Left lung (tissue), 10 donors: ENCODE data around the gene FOXJ1. TPM values are rescaled to one million over a fixed set of nuclear protein-coding genes. Genes with fewer than 3 reads are reported as not detected.

Source experiments
- ATAC-seq: fragments of 200-7000 bp; cut with Tn5 transposase; one replicate; pipeline ENCODE4 v1.9.1; 2020; ENCODE audit warnings: moderate library complexity
- DNase-seq, 4 donors: peaks; one replicate each; pipeline ENCODE4 v3.0.0-alpha.2; 2013 to 2020
- H3K27ac ChIP-seq, 2 donors: fragments of 200-600 bp; sonication (generic) in 1 of 2; one replicate each; pipeline versions ENCODE4 v1.5.0 to v1.8.0; 2020 to 2021
- H3K27me3 ChIP-seq, 2 donors: fragments of 200-600 bp; sonication (generic) in 1 of 2; one replicate each; pipeline versions ENCODE4 v1.5.0 to v1.8.0; 2020 to 2021
- H3K36me3 ChIP-seq, 2 donors: fragments of 200-600 bp; sonication (generic) in 1 of 2; one replicate each; pipeline versions ENCODE4 v1.5.0 to v1.8.0; 2020 to 2021
- H3K4me1 ChIP-seq, 2 donors: fragments of 200-600 bp; one replicate each; pipeline ENCODE4 v1.8.0; 2021
- H3K4me3 ChIP-seq, 2 donors: fragments of 200-600 bp; sonication (generic) in 1 of 2; one replicate each; pipeline versions ENCODE4 v1.5.0 to v1.8.0; 2020 to 2021; ENCODE audit warnings: mild to moderate bottlenecking in 1 of 2
- H3K9me3 ChIP-seq, 2 donors: fragments of 200-600 bp; sonication (generic) in 1 of 2; one replicate each; pipeline versions ENCODE4 v1.5.0 to v1.8.0; 2020 to 2021
- CTCF ChIP-seq, 2 donors: fragments of 200-600 bp; sonication (generic) in 1 of 2; IDR thresholded peaks; one replicate each; pipeline versions ENCODE4 v1.5.0 to v1.8.0; 2021; ENCODE audit warnings: antibody characterized with exemption in 2 of 2
- intact Hi-C, 2 donors: fragments of 100-400 bp; cut with DNase I; formaldehyde crosslinking; loops; one replicate each; pipeline versions ENCODE4 v1.11.2 to v1.14.2; 2022
- polyA plus RNA-seq, 6 donors: library from polyadenylated mRNA; unstranded; fragments of 120-200 nt; gene quantifications; one replicate each; pipeline ENCODE4 v1.2.1, GENCODE V29; 2013; ENCODE audit not compliant: insufficient read length in 6 of 6
- total RNA-seq, 2 donors: library from RNA; stranded (reverse); fragmentation: NEBNext Ultra II Directional; extraction: Animal tissue kit (Norgen Biotek cat#: 25700); gene quantifications; one replicate each; pipeline ENCODE4 v1.2.1, GENCODE V29; 2021
- donor health status: DM: no; HTN: yes; CAD: no.
- donor health status: DM: no; HTN: no; CAD: no.

FOXJ1 gene
- total and polyA plus RNA-seq, 8 donors = 7.7 to 30.4 (median 19.1) TPM

DNA sequence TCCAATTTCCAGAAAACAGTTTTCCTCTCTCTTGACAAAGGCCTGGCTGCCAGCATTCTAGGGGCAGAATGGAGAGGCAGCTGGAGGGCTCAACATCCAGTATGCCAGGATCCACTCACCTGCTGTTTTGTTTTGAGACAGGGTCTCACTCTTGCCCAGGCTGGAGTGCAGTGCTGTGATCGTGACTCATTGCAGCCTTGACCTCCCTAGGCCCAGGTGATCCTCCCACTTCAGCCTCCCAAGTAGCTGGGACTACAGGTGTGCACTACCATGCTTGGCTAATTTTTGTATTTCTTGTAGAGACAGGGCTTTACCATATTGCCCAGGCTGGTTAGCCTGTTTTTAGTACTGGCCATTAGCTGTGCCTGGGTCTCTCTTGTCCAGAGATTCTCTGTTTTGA, 29.1 kb upstream of the FOXJ1 start:
- TF ChIP-seq CTCF (IDR thresholded peaks at IDR 0.05) = no peak
- Histone ChIP-seq H3K27me3 (no peaks in the 10 kb centered on the region), H3K36me3 (no peaks in the 10 kb centered on the region), H3K9me3 (no peaks in the 10 kb centered on the region), H3K4me3 (no peak overlapping the region), H3K27ac (no peak overlapping the region), H3K4me1 (no peaks in the 10 kb centered on the region)
- intact Hi-C loops = no loop called here
- DNase-seq (no peak), ATAC-seq (no peak)

- no peaks in the 10 kb centered on the region for H3K27me3 ChIP-seq
- H3K27ac ChIP-seq = no peak overlapping the region
- H3K36me3 ChIP-seq = no peaks in the 10 kb centered on the region
- ATAC-seq = no peak
- DNase-seq = no peak
- H3K4me1 ChIP-seq = no peaks in the 10 kb centered on the region
- TF ChIP-seq CTCF (IDR thresholded peaks at IDR 0.05) = no peak
- intact Hi-C loops = no loop called here
- H3K9me3 ChIP-seq = no peaks in the 10 kb centered on the region
- no peak overlapping the region for H3K4me3 ChIP-seq
Measured at GRCh38 chr17:76166906-76167305, 25.9 kb upstream of the FOXJ1 start.

GRCh38 chr17:76166168-76166567, 25.1 kb upstream of the FOXJ1 start:
- Histone ChIP-seq H3K4me3 (no peak overlapping the region), H3K9me3 (no peaks in the 10 kb centered on the region), H3K27me3 (no peaks in the 10 kb centered on the region), H3K27ac (no peak overlapping the region), H3K4me1 (no peaks in the 10 kb centered on the region), H3K36me3 (no peaks in the 10 kb centered on the region)
- intact Hi-C loops = no loop called here
- no peak for ATAC-seq
- TF ChIP-seq CTCF (IDR thresholded peaks at IDR 0.05) = no peak
- DNase-seq = no peak

- ATAC-seq (no peak), DNase-seq (no peak)
- Histone ChIP-seq H3K27ac (no peak overlapping the region), H3K36me3 (no peaks in the 10 kb centered on the region), H3K9me3 (no peaks in the 10 kb centered on the region), H3K4me3 (no peak overlapping the region), H3K4me1 (no peaks in the 10 kb centered on the region), H3K27me3 (no peaks in the 10 kb centered on the region)
- no peak for TF ChIP-seq CTCF (IDR thresholded peaks at IDR 0.05)
- intact Hi-C loops = no loop called here
Measured at GRCh38 chr17:76164331-76164730, 23.3 kb upstream of the FOXJ1 start.

- Histone ChIP-seq H3K4me1 (no peaks in the 10 kb centered on the region), H3K4me3 (no peak overlapping the region), H3K27me3 (no peaks in the 10 kb centered on the region), H3K36me3 (no peaks in the 10 kb centered on the region), H3K27ac (no peak overlapping the region), H3K9me3 (no peaks in the 10 kb centered on the region)
- no peak for ATAC-seq
- TF ChIP-seq CTCF (IDR thresholded peaks at IDR 0.05) = no peak
- DNase-seq = no peak
- intact Hi-C loops = no loop called here
Measured at GRCh38 chr17:76163919-76164318, 22.9 kb upstream of the FOXJ1 start.
